HUDEP-2 (cell line): ENCODE results near the gene SDC1.

Experiments used
- DNase-seq, 76 experiments: peaks; one replicate each; lab custom pipeline; 2025; ENCODE audit not compliant: unreplicated experiment in 76 of 76; lab: John Stamatoyannopoulos, UW

Gene SDC1

GRCh38 chr2:20173496-20174402 is 51.2 kb downstream of the SDC1 start:
- DNase-seq, result no peak

GRCh38 chr2:20173064-20173463 is 51.9 kb downstream of the SDC1 start:
- DNase-seq, result no peak

- DNase-seq, result no peak
Measured at GRCh38 chr2:20172273-20173055, 52.5 kb downstream of the SDC1 start.

- no peak for DNase-seq
Measured at GRCh38 chr2:20171445-20171977, 53.4 kb downstream of the SDC1 start.

GRCh38 chr2:20170704-20171250 is 54.2 kb downstream of the SDC1 start:
- no peak for DNase-seq

GRCh38 chr2:20169796-20170703 is 54.9 kb downstream of the SDC1 start:
- no peak for DNase-seq

GRCh38 chr2:20168727-20169696 is 55.9 kb downstream of the SDC1 start:
- DNase-seq, result no peak

GRCh38 chr2:20168048-20168726 is 56.7 kb downstream of the SDC1 start:
- DNase-seq, result no peak

GRCh38 chr2:20167356-20167755 is 57.6 kb downstream of the SDC1 start:
- DNase-seq, result no peak

- no peak for DNase-seq
Measured at GRCh38 chr2:20165677-20166509, 59.0 kb downstream of the SDC1 start.

GRCh38 chr2:20164734-20165478 is 60.0 kb downstream of the SDC1 start:
- no peak for DNase-seq

GRCh38 chr2:20164061-20164733 is 60.7 kb downstream of the SDC1 start:
- no peak for DNase-seq

- no peak for DNase-seq
Measured at GRCh38 chr2:20159411-20160070, 65.4 kb downstream of the SDC1 start.

- DNase-seq, result no peak
Measured at GRCh38 chr2:20157193-20157891, 67.6 kb downstream of the SDC1 start.

- DNase-seq, result no peak
Measured at GRCh38 chr2:20156836-20157192, 68.1 kb downstream of the SDC1 start.
